GM12878 (cell line): Measurements from ENCODE around the gene WBP4. TPM values are rescaled to one million over a fixed set of nuclear protein-coding genes. Genes with fewer than 3 reads are reported as not detected.

ENCODE experiments used
- CHD2 ChIP-seq: IDR thresholded peaks from 2 replicates; pipeline ENCODE4 v1.6.1; 2011; ENCODE audit warnings: low read depth, low read length, improper control_type of control experiment, borderline replicate concordance
- ESRRA ChIP-seq: IDR thresholded peaks from 2 replicates; pipeline ENCODE4 v1.6.1; 2012; ENCODE audit warnings: mild to moderate bottlenecking, low read length, improper control_type of control experiment
- FOXM1 ChIP-seq: IDR thresholded peaks from 2 replicates; pipeline ENCODE4 v1.6.1; 2012; ENCODE audit warnings: low read depth, mild to moderate bottlenecking, inconsistent platforms, low read length, moderate library complexity
- HDGF ChIP-seq: fragments of 450-650 bp; IDR thresholded peaks from 2 replicates; pipeline ENCODE4 v1.6.1; 2016; ENCODE audit warnings: antibody characterized with exemption
- KAT2A ChIP-seq: conservative IDR thresholded peaks from 2 replicates; pipeline ENCODE4 v1.6.1; 2011; ENCODE audit warnings: low read depth, low read length; ENCODE audit not compliant: control insufficient read depth
- MTA3 ChIP-seq: IDR thresholded peaks from 2 replicates; pipeline ENCODE4 v1.6.1; 2012; ENCODE audit warnings: low read length, inconsistent platforms, borderline replicate concordance
- NBN ChIP-seq: fragments of 450-650 bp; IDR thresholded peaks from 2 replicates; pipeline ENCODE4 v1.6.1; 2016
- NFXL1 ChIP-seq: fragments of 450-650 bp; IDR thresholded peaks from 2 replicates; pipeline ENCODE4 v1.6.1; 2017; ENCODE audit warnings: antibody characterized with exemption, mild to moderate bottlenecking, borderline replicate concordance
- NFYB ChIP-seq: IDR thresholded peaks from 2 replicates; pipeline ENCODE4 v1.6.1; 2011; ENCODE audit warnings: low read depth, mild to moderate bottlenecking, low read length, improper control_type of control experiment, moderate library complexity; ENCODE audit not compliant: insufficient read depth
- NKRF ChIP-seq: fragments of 450-650 bp; conservative IDR thresholded peaks from 2 replicates; pipeline ENCODE4 v1.6.1; 2017; ENCODE audit warnings: mild to moderate bottlenecking, moderate library complexity
- NR2F1 ChIP-seq: fragments of 450-650 bp; conservative IDR thresholded peaks from 2 replicates; pipeline ENCODE4 v1.6.1; 2017; ENCODE audit warnings: mild to moderate bottlenecking
- PML ChIP-seq: IDR thresholded peaks from 2 replicates; pipeline ENCODE4 v1.6.1; 2012; ENCODE audit warnings: low read length, inconsistent platforms
- POLR2A ChIP-seq: IDR thresholded peaks from 2 replicates; pipeline ENCODE4 v1.6.1; 2011; ENCODE audit warnings: low read depth, mild to moderate bottlenecking, low read length
- RAD51 ChIP-seq: fragments of 450-650 bp; IDR thresholded peaks from 2 replicates; pipeline ENCODE4 v1.6.1; 2016; ENCODE audit warnings: moderate library complexity, mild to moderate bottlenecking, inconsistent platforms
- RB1 ChIP-seq: fragments of 450-650 bp; formaldehyde crosslinking; IDR thresholded peaks from 2 replicates; pipeline ENCODE4 v1.6.1; 2017; ENCODE audit warnings: mild to moderate bottlenecking, borderline replicate concordance
- RBBP5 ChIP-seq: fragments of 200-600 bp; sonication (generic); conservative IDR thresholded peaks from 2 replicates; pipeline ENCODE4 v1.6.1; 2016
- RCOR1 ChIP-seq: conservative IDR thresholded peaks from 2 replicates; pipeline ENCODE4 v1.6.1; 2012; ENCODE audit warnings: low read depth, low read length, improper control_type of control experiment
- RELA ChIP-seq: fragments of 450-650 bp; IDR thresholded peaks from 2 replicates; pipeline ENCODE4 v1.8.0; 2014; ENCODE audit warnings: borderline replicate concordance; ENCODE audit not compliant: partially characterized antibody
- RUNX3 ChIP-seq: IDR thresholded peaks from 2 replicates; pipeline ENCODE4 v1.6.1; 2012; ENCODE audit warnings: low read length, inconsistent platforms
- SMC3 ChIP-seq: IDR thresholded peaks from 2 replicates; pipeline ENCODE4 v1.6.1; 2011; ENCODE audit warnings: low read length, improper control_type of control experiment, borderline replicate concordance
- SPI1 ChIP-seq: IDR thresholded peaks from 2 replicates; pipeline ENCODE4 v1.6.1; 2011; ENCODE audit warnings: low read depth, mild to moderate bottlenecking, low read length, moderate library complexity, borderline replicate concordance; ENCODE audit not compliant: insufficient read depth
- TBL1XR1 ChIP-seq: IDR thresholded peaks from 2 replicates; pipeline ENCODE4 v1.6.1; 2012; ENCODE audit warnings: low read depth, low read length, improper control_type of control experiment
- TCF12 ChIP-seq: IDR thresholded peaks from 2 replicates; pipeline ENCODE4 v1.6.1; 2011; ENCODE audit warnings: low read depth, mild to moderate bottlenecking, low read length
- YY1 ChIP-seq: IDR thresholded peaks from 2 replicates; pipeline ENCODE4 v1.6.1; 2011; ENCODE audit warnings: low read depth, mild to moderate bottlenecking, low read length
- polyA plus RNA-seq, 11 experiments: library from polyadenylated mRNA; depleted of rRNA in 4 of 11; unstranded in 6 of 11; stranded (reverse) in 5 of 11; fragments of >200 nt; fragmentation: Nextera tagmentation in 4 of 11; fragmentation: Illumina TruSeq in 1 of 11; extraction: Ambion mirVana in 4 of 11; extraction: Trizol in 1 of 11; gene quantifications; 1 replicate in 1 of 11; 2 replicates in 10 of 11; pipeline versions ENCODE4 v1.2.1 to v1.2.3, GENCODE V29; 2011 to 2016; ENCODE audit warnings: inconsistent platforms in 2 of 11, missing spikeins in 2 of 11, low read depth in 1 of 11
- total RNA-seq, 4 experiments: library from RNA; depleted of rRNA in 3 of 4; stranded (reverse); fragments of >200 nt in 3 of 4; fragmentation: Illumina TruSeq in 1 of 4; extraction: Trizol in 1 of 4; gene quantifications; 2 replicates each; pipeline versions ENCODE4 v1.2.1 to v1.2.3, GENCODE V29; 2013 to 2021
- TF ChIP-seq, protein P1 (sequence below): IDR thresholded peaks from 2 replicates; pipeline ENCODE4 v1.6.1; 2012; ENCODE audit warnings: mild to moderate bottlenecking, low read depth, low read length
- TF ChIP-seq, protein P2 (sequence below): fragments of 450-650 bp; IDR thresholded peaks from 2 replicates; pipeline ENCODE4 v1.6.1; 2017; ENCODE audit warnings: antibody characterized with exemption, mild to moderate bottlenecking, moderate library complexity

WBP4 gene
- total and polyA plus RNA-seq, 10 of the 15 experiments (the other 5 are each of a cell fraction or from before 2014, with no cell fraction given): 7.4 to 21.6 (median 14.2) TPM

GRCh38 chr13:41054919-41055619, 6.2 kb upstream of the WBP4 start (continued):
- 0 out of 2 replicates have a peak, but pooled peaks have one; percentile 42 for TF ChIP-seq HDGF
- no peak for TF ChIP-seq RBBP5
- TF ChIP-seq NR2F1: no peak
- no peak for TF ChIP-seq PML
- TF ChIP-seq MTA3: no peak
- TF ChIP-seq NBN: 0 out of 2 replicates have a peak, but pooled peaks have one; percentile 20
- no peak for TF ChIP-seq TBL1XR1
- no peak for TF ChIP-seq NKRF
- no peak for TF ChIP-seq ESRRA
- TF ChIP-seq RB1: no peak
- TF ChIP-seq RUNX3: no peak
- TF ChIP-seq KAT2A: no peak
- TF ChIP-seq YY1: no peak
- no peak for TF ChIP-seq SPI1
- no peak for TF ChIP-seq FOXM1
- TF ChIP-seq NFYB: no peak
- TF ChIP-seq, protein P1, sequence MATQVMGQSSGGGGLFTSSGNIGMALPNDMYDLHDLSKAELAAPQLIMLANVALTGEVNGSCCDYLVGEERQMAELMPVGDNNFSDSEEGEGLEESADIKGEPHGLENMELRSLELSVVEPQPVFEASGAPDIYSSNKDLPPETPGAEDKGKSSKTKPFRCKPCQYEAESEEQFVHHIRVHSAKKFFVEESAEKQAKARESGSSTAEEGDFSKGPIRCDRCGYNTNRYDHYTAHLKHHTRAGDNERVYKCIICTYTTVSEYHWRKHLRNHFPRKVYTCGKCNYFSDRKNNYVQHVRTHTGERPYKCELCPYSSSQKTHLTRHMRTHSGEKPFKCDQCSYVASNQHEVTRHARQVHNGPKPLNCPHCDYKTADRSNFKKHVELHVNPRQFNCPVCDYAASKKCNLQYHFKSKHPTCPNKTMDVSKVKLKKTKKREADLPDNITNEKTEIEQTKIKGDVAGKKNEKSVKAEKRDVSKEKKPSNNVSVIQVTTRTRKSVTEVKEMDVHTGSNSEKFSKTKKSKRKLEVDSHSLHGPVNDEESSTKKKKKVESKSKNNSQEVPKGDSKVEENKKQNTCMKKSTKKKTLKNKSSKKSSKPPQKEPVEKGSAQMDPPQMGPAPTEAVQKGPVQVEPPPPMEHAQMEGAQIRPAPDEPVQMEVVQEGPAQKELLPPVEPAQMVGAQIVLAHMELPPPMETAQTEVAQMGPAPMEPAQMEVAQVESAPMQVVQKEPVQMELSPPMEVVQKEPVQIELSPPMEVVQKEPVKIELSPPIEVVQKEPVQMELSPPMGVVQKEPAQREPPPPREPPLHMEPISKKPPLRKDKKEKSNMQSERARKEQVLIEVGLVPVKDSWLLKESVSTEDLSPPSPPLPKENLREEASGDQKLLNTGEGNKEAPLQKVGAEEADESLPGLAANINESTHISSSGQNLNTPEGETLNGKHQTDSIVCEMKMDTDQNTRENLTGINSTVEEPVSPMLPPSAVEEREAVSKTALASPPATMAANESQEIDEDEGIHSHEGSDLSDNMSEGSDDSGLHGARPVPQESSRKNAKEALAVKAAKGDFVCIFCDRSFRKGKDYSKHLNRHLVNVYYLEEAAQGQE: no peak
- TF ChIP-seq POLR2A: no peak
- peak; percentile 4; the same call in 1 of the 2 replicates for TF ChIP-seq SMC3
- TF ChIP-seq RCOR1: no peak
- TF ChIP-seq CHD2: no peak
- TF ChIP-seq, protein P2, sequence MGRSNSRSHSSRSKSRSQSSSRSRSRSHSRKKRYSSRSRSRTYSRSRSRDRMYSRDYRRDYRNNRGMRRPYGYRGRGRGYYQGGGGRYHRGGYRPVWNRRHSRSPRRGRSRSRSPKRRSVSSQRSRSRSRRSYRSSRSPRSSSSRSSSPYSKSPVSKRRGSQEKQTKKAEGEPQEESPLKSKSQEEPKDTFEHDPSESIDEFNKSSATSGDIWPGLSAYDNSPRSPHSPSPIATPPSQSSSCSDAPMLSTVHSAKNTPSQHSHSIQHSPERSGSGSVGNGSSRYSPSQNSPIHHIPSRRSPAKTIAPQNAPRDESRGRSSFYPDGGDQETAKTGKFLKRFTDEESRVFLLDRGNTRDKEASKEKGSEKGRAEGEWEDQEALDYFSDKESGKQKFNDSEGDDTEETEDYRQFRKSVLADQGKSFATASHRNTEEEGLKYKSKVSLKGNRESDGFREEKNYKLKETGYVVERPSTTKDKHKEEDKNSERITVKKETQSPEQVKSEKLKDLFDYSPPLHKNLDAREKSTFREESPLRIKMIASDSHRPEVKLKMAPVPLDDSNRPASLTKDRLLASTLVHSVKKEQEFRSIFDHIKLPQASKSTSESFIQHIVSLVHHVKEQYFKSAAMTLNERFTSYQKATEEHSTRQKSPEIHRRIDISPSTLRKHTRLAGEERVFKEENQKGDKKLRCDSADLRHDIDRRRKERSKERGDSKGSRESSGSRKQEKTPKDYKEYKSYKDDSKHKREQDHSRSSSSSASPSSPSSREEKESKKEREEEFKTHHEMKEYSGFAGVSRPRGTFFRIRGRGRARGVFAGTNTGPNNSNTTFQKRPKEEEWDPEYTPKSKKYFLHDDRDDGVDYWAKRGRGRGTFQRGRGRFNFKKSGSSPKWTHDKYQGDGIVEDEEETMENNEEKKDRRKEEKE: no peak
- no peak for TF ChIP-seq RAD51
- no peak for TF ChIP-seq NFXL1
- TF ChIP-seq TCF12: no peak
- TF ChIP-seq RELA: no peak
